Activated CD4-positive, alpha-beta T cell treated with anti-CD3 and anti-CD28 coated beads, Interleukin-2, amount 50 U/mL, for 24 hours (primary cell): ENCODE results near the gene LCMT1.
"Not testable (repeated sequence)": the region's sequence is repeated elsewhere in the genome, so short reads cannot be mapped to it uniquely, and the experiment has no call there.

Experiments
- DNase-seq, 2 donors: peaks; one replicate each; pipeline ENCODE4 v3.0.0-alpha.2; 2020; ENCODE audit warnings: low read depth in 1 of 2, low spot score in 1 of 2

LCMT1 gene

DNA sequence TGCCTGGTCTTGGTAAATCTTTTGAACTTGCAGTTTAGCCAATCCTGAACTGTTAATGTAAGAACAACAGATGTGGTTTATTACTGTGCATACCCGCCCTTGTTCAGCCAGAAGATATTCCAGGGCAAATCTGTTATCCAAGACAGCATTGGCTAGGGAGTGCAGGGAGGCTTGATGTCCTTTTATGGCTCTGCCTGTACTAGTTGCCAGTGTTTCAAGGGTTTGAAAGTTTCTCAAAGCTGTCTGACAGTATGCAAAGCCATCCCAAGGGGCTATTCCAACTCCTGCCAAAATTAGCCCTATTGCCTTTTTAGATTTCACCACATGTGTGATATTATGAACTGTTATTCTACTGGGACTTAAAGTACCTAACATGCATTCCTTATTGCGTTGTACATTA lies 30.1 kb downstream of the LCMT1 start:
- DNase-seq, result no peak

- no peak for DNase-seq
These were observed 32.4 kb downstream of the LCMT1 start for GRCh38 chr16:25143928-25144327.

DNA sequence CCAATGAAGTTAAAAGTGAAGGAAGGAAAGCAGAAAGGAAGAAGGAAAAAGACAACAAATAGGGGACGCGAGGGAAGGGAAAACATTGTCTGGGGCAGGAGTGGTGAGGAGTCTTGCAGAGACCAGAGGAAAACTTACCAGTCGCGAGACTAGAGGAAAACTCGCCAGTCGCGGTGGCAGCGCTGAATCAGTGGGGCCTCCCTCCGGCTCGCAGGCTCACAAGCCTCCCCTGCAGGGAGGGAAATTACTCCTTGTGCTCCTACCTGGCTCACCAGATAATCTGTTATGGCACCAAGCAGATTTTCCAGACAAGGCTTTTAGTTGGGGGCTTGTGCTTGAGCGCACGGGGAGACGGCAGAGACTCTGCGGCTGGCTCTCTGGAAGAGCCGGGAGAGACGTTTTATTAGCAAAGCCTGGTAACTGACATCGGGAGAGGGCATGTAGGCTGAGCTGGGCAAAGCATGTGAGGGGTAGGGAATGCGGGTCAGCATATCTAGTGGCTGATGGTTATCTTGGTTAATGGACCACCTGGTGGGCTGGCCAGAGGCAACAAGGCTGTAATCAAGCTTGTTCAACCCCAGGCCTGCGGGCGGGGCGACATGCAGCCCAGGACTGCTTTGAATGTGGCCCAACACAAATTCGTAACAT lies 37.1 kb downstream of the LCMT1 start:
- no peak for DNase-seq

DNA sequence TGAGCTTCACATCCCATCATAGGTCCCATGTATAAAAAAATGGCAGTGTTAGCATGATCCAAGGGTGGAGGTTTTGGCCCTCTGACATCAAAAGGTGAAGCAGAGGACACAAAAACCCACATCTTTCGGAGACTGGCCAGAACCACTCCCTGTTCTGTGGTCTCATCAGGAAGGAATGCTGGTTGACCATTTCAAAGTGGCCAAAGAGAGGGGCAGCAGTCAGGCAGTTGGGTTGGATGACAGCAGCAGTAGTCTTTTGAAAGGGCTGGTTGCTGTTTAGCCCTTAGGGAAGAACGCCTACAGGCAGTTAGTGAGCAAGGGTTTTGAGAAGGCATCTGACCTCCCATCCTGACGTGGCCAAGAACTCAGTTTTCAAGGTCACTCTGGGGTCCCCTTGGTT lies 40.5 kb downstream of the LCMT1 start:
- no peak for DNase-seq

DNA sequence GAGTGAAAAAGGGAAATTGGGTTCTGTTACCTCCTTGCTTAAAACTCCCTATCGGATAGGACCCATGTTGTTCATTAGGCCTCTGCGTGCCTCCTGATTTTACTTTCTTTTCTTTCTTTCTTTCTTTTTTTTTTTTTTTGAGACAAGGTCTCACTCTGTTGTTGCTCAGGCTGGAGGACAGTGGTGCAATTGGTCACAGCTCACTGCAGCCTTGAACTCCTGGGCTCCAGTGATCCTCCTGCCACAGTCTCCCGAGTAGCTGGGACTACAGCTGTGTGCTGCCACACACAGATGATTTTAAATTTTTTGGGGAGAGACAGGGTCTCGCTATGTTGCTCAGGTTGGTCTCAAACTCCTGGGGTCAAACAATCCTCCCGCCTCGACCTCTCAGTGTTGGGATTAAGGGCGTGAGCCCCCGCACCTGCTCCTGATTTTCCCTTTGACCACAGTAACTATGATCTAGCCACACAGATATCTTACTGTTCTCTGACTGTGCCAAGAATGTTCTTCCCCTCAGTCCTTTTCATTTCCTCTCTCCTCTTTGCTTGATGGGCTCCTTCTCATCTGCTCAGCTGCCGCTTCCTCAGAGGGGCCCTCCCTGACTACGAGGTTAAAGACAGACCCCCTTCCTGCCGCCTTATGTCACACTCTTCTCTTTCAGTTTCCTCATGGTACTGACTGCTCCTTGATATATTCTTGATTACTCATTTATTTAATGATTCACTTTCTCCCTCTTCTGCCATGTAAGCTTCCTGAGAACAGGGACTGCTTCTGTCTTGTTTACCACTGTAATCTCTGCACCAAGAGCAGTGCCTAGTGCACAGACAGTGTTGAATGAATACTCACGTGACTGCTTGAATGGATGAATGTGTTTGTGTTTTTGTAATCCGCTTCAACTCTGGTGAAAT lies 44.3 kb downstream of the LCMT1 start:
- DNase-seq, result peak in 1 of 2 donors; percentile 21

DNA sequence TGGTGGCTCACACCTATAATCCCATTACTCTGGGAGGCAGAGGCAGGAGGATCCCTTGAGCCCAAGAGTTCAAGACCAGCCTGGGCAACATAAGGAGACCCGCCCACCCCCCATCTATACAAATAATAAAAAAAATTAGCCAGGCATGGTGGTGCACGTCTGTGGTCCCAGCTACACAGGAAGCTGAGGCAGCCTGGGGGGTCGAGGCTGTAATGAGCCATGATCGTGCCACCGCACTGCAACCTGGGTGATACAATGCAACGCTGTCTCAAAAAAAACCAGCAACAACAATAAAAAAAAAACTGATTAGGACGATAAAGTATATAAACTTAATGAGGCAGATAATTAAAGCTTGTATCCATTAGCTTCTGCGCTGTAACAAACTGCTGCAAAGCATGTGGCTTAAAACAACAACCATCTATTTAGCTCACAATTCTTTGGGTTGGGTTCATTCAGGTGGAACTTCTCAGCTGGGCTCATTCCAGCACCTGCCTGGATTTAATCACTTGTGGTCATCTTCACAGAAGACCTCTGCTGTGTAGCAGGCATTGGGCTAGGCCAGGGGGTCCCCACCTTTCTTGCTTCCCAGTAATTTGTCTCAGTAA lies 45.8 kb downstream of the LCMT1 start:
- no peak for DNase-seq

DNA sequence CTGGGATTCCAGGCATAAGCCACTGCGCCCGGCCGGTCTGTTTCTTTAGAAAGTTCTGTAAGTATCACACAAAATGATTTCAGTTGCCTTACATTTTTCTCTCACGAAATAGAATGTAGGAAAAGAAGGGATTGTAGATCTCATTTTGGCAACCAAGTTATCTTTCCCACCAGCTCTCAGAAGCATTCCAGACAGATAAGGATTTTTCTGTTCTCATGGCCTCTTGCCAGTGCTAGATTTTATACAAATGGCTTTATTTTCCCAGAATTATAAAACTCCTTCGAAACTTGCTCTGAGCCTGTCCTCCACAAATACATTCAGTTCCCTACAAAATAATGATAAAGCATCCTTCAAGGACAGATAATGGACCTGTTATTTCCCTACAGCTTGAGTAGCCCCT lies 46.9 kb downstream of the LCMT1 start:
- no peak for DNase-seq

DNA sequence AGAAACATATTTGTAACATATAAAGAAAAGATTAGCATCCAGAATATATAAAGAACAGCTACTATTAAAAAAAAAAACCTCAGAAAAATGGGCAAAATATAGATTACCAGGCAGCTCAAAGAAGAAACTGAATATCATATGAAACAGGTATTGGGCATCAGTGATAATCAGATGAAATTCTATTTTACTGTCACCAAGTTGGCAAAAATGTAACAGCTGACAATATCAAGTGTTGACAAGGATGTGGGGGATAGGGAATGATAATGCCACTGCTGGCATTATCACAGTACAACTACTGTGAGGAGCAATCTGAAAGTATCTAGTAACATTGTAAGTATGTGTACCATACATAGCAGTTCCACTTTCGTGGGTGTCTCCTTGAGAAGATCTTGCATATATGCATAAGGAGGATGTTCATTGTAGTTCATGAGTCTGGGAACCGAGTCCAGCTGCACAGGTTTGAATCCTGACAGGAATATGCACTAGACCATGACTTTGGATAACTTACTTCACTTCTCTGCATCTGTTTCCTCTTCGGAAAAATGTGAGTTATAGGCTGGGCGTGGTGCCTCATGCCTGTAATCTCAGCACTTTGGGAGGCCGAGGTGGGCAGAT lies 50.3 kb downstream of the LCMT1 start:
- no peak for DNase-seq

GRCh38 chr16:25163683-25164082 lies 52.1 kb downstream of the LCMT1 start:
- no peak for DNase-seq

DNA sequence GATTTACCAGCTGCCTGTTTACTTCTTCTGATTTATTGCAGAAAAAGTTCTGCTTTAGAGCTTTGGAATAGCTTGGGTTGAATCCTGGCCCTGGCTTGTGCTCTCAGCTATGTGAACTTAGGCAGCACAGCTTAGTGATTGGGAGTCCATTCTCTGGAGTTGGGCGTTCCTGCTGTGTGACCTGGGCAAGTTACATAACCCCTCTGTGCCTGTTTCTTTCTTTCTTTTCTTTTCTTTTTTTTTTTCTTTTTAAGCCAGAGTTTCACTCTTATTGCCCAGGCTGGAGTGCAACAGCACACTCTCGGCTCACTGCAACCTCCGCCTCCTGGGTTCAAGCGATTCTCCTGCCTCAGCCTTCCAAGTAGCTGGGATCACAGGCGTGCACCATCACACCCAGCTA lies 53.7 kb downstream of the LCMT1 start:
- no peak for DNase-seq

DNA sequence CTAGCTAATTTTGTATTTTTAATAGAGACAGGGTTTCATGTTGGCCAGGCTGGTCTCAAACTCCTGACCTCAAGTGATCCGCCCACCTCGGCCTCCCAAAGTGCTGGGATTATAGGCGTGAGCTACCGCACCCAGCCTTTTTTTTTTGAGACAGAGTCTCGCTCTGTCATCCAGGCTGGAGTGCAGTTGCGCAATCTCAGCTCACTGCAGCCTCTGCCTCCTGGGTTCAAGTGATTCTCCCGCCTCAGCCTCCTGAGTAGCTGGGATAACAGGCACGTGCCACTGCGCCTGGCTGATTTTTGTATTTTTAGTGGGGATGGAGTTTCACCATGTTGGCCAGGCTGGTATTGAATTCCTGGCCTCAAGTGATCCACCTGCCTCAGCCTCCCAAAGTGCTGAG lies 56.4 kb downstream of the LCMT1 start:
- not testable (repeated sequence) for DNase-seq

DNA sequence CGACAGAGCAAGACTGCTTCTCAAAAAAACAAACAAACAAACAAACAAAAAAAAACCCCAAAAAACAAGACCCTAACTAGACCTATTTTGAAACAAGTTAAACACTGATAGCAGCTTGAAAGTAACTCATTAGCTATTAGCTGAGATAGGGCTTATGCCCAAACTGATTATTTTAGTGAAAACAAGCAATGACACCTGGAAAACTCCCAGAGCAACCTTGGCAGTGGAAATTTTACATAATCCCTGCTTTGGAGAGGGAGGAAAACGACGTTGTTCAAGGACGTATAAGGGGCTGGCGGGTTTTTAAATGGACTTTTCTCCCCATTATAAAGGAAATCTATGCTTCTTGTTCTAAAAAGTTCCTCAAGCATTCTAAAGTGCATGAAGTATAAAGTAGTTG lies 59.8 kb downstream of the LCMT1 start:
- DNase-seq, result no peak

- DNase-seq, result no peak
These were observed 61.3 kb downstream of the LCMT1 start for GRCh38 chr16:25172831-25173230.

GRCh38 chr16:25174285-25174684 lies 62.7 kb downstream of the LCMT1 start:
- no peak for DNase-seq

GRCh38 chr16:25176136-25176535 lies 64.6 kb downstream of the LCMT1 start:
- DNase-seq, result no peak

GRCh38 chr16:25177512-25177830 lies 65.9 kb downstream of the LCMT1 start:
- DNase-seq, result no peak

- DNase-seq, result no peak
These were observed 66.5 kb downstream of the LCMT1 start for GRCh38 chr16:25177831-25178688.

- DNase-seq, result not testable (repeated sequence)
These were observed 69.7 kb downstream of the LCMT1 start for GRCh38 chr16:25181236-25181635.

GRCh38 chr16:25184771-25185170 lies 73.2 kb downstream of the LCMT1 start:
- DNase-seq, result no peak

- no peak for DNase-seq
These were observed 75.9 kb downstream of the LCMT1 start for GRCh38 chr16:25187491-25187795.

- DNase-seq, result no peak
These were observed 77.8 kb downstream of the LCMT1 start for GRCh38 chr16:25189305-25189704.
